ELF-1 (cell line): Measurements from ENCODE around the gene SPINK1.
"Not testable (repeated sequence)": the region's sequence is repeated elsewhere in the genome, so short reads cannot be mapped to it uniquely, and the experiment has no call there.

Experiments
- DNase-seq: peaks from one replicate; pipeline ENCODE4 v3.0.0-alpha.2; 2016; ENCODE audit warnings: low read depth, low spot score

Gene SPINK1

DNA sequence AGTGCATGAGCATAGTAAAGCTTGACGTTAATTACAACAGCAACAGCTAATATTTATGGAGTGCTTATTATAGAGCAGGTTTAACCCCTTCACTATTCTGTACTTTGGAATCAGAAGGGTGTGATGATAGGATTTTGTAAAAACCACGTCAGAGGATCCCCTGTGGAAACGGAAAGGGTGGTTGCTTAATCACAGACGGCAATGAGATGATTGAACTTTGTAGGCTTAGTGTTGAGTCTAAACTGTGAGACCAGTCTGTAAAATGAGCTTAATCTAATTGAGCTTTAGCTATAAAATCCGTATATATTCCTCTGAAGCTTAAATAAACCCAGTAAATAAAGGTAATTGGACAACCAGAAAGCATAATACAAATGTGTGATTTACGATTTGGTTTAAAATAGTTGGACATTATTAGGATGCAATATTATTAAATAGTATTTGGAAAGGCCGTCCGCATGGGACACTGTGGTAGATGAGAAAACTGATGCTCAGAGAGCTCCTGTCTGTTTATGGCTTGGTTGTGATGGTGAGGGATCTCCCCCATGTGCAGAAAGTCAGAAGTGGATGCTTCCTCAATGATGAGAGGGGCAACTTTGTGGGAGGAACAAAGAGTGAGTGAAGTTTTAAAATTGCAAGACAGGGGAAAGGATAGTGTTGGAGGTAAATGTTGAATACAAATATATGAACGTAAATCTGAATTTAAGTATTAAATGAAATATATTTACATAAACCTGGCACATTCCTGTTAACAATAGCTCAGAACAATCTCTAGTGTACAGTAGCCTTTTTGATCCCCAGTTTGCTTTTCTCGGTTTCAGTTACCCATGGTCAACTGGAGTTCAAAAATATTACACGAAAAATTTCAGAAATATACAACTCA, 23.7 kb upstream of the SPINK1 start:
- DNase-seq = no peak

DNA sequence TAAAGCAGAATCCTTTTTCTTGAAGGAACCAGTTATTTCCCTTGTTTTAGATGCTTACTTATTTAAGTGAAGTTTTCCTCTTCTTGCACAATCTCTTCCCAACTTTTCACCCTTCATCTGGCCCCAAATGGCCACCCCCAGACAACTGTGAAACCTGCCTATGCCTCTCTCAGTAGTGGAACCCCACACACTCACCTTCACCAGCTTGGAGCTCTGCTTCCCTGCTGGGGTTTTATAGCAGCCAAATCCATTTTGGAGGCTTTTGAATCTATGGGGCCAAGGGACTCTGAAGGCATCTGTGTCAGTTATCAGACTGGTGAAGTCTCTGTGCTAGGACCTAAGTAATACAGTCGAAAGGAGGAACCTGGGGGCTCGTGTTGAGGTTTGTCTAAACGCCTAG, 22.9 kb upstream of the SPINK1 start:
- DNase-seq = no peak

DNA sequence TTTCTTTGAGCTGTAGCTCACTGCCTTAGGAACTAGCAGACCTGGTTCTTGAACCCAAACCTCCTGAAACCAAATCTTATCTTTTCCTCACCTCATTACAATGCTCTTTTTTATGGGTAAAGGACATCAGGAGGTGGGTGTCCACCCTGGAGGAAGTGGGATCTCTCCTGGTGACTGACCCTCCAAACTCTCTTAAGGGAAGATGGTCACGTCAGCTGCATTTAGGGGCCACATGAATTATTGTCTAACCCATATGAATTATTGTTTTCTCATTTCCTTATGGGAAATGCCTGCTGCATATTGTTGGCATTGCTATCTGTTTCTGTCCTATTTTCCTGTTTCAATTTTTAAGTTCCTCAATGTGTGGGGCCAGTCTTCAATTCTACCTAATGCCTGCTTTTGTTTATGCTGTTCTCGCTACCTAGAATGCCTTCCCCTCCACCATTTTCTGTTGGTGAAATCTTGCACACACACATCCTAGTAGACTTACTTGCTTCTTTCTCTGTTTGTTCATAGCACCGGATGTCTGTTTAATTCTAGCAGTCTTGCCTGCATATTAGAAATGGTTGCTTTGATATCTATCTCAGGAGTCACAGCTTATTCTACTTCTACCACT, 22.0 kb upstream of the SPINK1 start:
- no peak for DNase-seq

DNA sequence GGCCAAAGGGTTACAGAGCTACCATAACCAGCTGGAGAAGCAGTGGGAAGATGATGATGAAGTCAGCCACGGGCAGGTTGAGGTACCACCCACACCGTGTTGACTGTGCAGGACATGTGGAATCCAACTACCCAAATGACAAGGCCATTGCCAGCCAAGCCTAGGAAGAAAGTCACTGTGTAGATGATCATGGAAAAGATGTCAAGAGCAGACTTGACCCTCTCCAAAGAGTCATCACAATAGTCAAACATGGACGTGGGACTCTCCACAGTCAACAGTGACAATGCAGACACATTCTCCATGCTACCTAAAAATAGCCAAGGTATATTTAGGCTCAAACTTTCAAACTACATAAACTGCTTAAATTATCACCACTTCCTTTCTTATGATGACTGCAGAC, 20.9 kb upstream of the SPINK1 start:
- no peak for DNase-seq

DNA sequence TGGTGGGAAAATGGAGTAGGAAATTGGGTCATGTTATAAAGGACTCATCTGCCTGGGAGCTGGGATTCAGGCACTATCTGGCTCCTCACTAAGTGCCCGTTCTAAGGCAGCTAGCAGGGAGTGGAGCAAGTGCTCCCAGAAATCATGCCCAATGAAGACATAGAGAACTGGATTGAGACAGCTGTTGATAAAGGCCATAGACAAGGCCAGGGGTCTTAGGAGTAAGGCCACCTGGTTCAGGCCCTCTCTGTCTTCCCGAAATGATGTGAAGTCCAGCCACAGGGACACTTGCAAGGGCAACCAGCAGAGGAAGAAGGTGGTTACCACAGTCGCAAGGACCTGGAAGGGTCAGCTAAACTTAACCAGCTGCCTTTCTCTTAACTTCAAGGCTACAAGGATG, 20.1 kb upstream of the SPINK1 start:
- DNase-seq = no peak

DNA sequence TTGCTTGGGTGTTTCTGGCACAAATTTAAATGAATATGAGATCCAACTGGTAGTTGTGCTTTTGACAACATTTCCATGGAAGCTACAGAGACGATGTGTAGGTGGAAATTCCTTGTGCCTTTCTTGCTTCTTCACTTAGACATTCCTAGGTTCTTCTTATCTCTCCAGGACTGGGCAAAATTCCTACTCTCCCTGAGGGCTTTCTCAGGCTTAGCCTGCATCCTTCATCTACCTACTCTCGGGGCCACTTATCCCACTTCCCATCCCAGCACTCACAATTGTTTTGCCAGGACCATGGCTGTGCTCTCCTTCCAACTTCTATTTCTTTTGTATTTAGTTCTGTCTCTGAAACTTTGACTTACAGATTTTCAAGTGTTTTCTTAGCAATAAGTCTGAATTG, 17.8 kb upstream of the SPINK1 start:
- peak; percentile 70 for DNase-seq

DNA sequence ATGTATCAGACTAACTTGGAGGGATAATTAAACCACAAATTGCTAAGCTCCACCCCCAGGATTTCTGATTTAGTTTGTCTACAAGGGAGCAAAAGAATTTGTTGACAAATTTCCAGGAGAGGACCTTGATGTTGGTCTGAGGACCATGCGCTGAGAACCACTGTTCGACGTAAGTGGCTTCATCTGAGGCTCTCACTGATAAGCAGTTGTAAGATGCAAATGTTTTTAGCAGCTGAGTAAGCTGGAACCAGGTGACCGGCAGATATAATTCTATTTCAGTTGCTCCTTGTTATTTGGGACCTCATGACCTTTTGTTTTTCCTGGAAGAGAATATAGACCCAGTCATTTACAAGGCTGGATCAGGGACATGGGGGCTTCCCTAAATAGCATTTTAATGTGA, 14.1 kb upstream of the SPINK1 start:
- no peak for DNase-seq

DNA sequence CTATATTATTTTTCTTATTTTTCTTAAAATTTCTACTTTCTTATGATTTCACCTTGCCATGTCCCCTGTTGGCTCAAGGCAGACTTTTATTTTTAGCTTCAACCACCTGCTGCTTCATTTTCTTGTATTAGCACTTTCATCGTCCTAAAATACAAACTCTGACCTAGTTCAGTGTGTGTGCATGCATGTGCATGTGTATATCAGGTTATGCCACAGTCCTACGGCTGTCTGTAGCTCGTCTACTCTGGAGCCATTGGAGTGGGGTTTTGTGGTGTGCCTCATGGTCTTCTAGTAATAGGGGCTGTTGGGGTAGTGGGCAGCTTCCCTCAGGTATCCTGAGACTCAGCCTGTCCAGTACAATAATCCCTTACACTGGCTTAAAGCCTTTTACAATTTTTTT, 13.4 kb upstream of the SPINK1 start:
- DNase-seq = no peak

DNA sequence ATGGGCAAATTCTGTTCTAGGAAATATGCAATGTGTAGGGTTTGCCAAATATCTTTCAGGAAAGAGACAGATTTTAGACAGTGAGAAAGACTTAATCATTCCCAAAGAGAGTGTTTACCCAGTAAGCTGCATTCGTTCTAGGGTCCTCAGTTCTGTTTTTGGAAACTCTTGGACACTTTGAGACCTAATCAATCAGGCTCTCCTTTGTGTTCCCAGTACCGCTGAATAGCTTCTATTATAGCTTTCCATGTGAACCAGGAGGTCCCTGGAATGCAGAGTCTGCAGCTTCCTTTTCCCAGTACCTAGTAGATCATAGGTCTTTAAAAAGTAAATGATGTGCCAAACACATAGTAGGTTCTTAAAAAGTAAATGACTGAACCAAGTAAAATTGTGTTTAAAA, 11.4 kb upstream of the SPINK1 start:
- DNase-seq = no peak

DNA sequence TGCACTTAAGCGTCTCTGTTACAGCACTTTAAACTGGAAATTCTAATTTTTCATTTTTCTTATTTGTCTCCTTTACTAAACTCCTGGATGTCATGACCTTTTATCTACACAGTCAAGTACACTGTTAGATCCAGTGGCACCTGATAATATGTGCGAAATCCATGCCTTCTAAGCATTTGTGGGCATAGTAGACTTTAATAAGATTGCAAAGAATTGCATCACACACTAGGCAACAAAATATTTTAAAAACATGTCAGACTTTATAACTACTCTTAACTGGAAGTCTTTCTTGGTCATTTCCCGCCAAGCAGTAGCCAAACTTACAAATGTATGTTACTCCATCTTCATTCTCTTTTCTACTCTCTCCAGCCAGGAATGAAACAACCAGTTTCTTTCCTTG, 5.0 kb upstream of the SPINK1 start:
- no peak for DNase-seq

DNA sequence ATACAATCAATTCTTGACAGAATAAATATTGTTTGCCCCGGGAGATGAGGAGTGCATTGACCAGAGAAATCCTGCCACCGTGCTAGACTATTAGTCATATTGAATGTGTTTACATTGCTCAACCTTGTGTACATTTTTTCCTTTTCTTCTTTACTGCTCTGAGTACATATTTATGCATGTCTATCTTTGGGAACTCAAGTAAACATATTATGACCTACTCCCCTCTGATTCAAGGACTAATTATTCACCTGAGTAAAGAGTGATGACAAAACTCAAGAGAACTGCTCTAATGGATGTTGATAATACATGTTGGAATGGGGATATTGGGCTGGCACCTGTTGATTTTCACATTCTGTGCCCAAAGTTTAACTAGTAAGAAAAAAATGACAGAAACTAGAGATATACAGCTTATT, 3.9 kb upstream of the SPINK1 start:
- DNase-seq = no peak

DNA sequence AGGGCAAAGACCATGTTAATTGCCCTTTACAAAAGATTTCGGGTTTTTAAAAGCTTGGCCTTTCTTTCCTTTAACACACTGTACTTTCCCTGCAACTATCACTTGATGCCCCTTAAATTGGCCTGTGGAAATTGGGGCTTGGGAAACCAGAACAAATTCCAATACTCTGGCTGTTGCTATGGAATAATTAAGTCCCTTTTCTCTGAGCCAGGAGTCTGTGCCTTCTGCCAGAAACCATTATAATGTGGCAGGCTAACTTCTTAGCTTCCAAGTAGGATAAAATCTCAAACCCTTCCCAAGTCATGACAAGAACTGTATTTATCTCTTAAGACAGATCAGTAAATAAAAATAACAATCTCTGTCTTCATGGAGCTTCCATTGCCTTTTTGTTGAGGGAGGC, 1.1 kb upstream of the SPINK1 start:
- no peak for DNase-seq

DNA sequence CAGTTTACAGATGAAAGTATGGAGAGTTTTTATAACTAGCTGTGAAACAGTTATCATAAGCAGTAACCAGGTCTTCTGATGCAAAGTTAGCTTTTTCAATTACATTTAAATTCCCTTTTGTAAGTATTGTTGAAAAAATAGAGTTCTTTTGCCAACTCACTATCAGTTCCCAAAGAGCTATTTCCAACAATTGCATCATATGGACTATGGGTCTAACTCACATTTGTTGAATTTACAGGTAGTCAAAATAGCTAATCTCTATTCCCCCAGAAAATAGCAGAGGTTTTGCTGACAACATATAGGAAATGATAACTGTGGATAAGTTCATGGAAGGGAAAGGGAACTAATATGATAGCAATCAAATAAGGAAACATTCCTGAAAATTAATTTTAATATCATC, 1.4 kb downstream of the SPINK1 start:
- DNase-seq = no peak

DNA sequence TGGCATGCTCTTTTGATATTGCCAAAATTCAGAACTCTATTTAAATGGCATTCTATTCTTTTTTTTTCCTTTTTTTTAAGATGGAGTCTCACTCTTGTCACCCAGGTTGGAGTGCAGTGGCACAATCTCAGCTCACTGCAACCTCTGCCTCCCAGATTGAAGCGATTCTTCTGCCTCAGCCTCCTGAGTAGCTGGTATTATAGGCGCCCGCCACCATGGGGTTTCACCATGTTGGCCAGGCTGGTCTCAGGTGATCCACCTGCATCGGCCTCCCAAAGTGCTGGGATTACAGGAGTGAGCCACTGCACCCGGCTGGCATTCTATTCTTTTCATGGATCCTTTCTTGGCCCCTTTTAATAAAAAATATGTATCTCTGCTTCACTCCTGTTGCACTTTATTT, 4.5 kb downstream of the SPINK1 start:
- DNase-seq = not testable (repeated sequence)

DNA sequence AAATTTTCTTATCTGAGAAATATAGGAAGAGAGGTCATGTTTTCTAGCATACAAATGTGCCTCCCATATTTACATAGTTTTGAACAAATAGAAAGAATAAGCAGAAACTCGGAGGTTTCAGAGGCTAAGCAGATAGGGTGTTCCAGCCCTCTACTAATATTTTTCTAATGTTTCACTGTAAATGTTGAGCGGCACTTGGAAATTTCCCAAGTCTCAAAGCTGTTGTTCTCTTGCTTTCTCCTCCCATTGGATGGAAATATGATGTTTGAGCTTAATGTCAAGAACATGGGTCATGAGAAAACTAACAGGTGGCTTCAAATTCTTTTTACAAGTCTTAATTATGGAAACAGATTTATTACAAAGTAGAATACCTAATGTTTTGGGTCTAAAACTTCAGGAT, 5.1 kb downstream of the SPINK1 start:
- DNase-seq = no peak

DNA sequence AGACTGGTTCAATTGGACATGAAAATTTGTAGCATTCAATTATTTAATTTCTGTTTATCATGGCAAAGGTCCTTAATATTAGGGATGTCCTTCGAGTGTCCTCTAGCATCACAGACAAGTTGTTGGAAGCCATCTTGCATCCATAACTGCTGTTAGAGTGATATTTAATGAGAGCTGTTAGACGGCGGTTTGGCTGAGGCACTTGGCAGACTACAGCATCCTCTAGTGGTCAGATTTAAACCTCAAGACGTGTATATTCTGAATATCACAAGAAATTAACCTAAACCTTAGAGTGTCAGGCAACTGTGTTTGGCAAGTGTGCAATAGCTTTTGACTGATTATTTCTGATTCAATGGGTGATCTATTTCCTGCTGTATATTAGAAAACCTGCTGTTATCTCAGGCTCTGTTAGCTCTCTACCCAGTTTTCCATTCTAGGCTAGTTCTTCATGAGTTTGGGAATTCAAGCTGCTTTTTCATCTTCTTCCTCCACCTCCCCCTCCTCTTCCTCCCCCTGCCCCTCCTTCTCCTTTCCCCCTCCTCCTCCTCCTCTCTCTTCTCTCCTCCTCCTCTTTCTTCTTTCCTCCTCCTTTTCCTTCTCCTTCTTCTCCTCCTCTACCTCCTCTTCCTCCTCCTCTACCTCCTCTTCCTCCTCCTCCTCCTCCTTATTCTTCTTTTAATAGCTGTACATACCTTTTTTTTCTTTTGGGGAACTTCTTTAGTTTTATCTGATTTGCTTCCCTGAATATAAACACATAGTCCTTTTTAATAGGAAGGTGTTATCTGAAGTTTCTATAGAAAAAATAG, 8.6 kb downstream of the SPINK1 start:
- DNase-seq = peak; percentile 34

DNA sequence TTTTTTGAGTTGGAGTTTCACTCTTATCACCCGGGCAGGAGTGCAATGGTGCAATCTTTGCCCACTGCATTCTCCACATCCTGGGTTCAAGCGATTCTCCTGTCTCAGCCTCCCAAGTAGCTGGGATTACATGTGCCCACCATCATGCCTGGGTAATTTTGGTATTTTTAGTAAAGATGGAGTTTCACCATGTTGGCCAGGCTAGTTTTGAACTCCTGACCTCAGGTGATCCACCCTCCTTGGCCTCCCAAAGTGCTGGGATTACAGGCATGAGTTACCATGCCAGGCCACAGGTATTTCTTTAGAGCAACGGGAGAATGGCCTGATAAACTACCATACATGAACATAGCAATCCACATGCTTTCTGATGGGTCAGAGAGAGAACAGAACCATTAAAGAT, 9.2 kb downstream of the SPINK1 start:
- DNase-seq = not testable (repeated sequence)

DNA sequence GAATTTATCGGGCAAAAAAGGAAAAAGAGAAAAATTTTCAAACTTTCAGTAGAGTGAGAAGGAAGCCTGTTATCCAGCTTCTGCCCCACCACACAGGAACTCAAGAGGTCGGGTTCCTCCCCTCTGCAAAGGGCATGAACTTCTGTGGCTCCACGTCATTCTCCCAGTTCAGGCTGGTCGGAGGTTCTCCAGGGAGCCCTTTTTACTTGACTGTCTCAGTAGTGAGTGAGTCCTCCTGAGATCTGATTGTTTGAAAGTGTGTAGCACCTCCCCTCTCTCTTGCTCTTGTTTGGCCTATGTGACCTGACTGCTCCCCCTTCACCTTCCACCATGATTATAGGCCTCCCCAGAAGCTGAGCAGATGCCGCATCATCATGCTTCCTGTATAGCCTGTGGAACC, 9.7 kb downstream of the SPINK1 start:
- no peak for DNase-seq

DNA sequence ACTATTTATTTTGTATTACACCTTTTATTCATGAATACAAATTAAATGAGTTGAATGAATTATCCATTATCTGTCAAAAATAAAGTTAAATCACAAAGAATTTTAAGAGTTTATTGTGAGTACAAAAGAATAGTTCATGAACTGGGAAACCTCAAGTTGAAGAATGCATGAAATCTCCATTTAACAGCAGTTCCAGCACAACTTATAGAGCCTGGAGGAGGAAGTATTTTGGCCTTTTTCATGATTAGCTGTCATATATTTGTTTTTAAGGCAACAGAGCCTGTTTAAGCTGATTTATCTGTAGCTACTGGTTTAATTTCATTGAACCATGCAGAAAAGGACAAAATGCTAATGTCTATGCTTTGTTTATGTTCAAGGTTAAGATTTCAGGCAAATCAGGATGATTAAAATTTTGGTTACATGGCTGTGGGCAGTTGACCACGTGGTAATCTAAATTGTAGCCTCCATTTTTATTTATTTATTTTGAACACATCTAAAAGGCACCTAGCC, 12.2 kb downstream of the SPINK1 start:
- no peak for DNase-seq

DNA sequence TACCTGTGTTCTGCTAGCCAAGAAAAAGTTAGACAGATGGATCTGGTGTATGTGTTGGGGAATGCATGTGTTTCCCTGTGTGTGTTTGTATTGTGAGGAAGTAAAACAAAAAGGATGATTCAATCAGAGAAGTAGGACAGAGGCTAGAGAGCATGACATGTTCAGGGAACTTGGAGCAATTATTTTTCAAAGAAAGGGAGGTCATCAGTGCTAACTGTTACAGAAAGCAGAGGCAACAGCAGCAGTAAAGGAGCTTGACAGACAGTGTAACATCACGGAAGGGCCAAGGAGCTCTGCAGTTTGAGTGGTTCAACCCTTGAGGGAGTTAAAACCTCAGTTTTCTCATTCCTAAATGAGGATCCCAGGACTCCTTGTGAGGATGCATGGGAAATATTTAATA, 13.2 kb downstream of the SPINK1 start:
- no peak for DNase-seq

DNA sequence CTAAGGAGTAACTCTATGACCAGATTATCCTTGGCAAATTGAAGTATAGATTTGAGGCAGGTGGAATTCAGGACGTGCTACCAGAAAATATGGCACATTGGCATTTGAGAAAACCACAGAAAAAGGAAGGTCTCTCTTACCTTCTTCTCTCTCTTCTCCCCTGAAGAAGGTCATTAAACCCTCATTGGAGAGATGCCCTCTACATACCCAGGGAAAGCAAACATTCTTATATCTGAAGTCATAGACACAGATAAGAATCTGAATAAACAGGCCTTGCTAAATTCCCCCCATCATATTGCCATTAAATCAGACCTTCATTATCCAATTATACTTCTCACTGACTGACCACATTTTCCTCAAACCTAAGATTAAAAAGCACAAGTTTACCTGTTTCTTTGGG, 17.8 kb downstream of the SPINK1 start:
- no peak for DNase-seq
